ENCODE data around the gene DRC7.
A peak's percentile ranks its signal among the peaks of the same experiment; 100 is the strongest.

DRC7 gene

GRCh38 chr16:57753448-57754353, 59.1 kb downstream of the DRC7 start:
- no peak for DNase-seq

GRCh38 chr16:57754354-57755060, 59.9 kb downstream of the DRC7 start:
- DNase-seq: no peak

GRCh38 chr16:57755061-57755684, 60.6 kb downstream of the DRC7 start:
- no peak for DNase-seq

- no peak for DNase-seq
These were observed 61.3 kb downstream of the DRC7 start for GRCh38 chr16:57755726-57756423.

- no peak for DNase-seq
These were observed 62.1 kb downstream of the DRC7 start for GRCh38 chr16:57756424-57757325.

GRCh38 chr16:57757326-57757786, 62.8 kb downstream of the DRC7 start:
- no peak for DNase-seq

GRCh38 chr16:57757883-57758282, 63.3 kb downstream of the DRC7 start:
- no peak for DNase-seq

- no peak for DNase-seq
These were observed 63.9 kb downstream of the DRC7 start for GRCh38 chr16:57758331-57759117.

GRCh38 chr16:57759131-57759530, 64.5 kb downstream of the DRC7 start:
- no peak for DNase-seq

GRCh38 chr16:57759541-57760356, 65.1 kb downstream of the DRC7 start:
- no peak for DNase-seq

GRCh38 chr16:57760357-57761160, 66.0 kb downstream of the DRC7 start:
- DNase-seq: no peak

- no peak for DNase-seq
These were observed 66.7 kb downstream of the DRC7 start for GRCh38 chr16:57761301-57761700.

- DNase-seq: no peak
These were observed 67.4 kb downstream of the DRC7 start for GRCh38 chr16:57761957-57762356.

GRCh38 chr16:57762365-57763040, 67.9 kb downstream of the DRC7 start:
- no peak for DNase-seq

- peak; percentile 13 for DNase-seq
These were observed 68.8 kb downstream of the DRC7 start for GRCh38 chr16:57763285-57764005.

GRCh38 chr16:57764006-57764340, 69.4 kb downstream of the DRC7 start:
- no peak for DNase-seq

- no peak for DNase-seq
These were observed 69.9 kb downstream of the DRC7 start for GRCh38 chr16:57764341-57765159.

Measured in NCI-H2171 treated with DMSO at 0.1 percent for 48 hours (cell line).